Progenitor cell of endocrine pancreas (in vitro differentiated cells): Measurements from ENCODE around the gene ASPG. TPM values are rescaled to one million over a fixed set of nuclear protein-coding genes. Genes with fewer than 3 reads are reported as not detected.

Experiments used
- DNase-seq: peaks from one replicate; pipeline ENCODE4 v3.0.0; 2021; ENCODE audit warnings: low spot score; ENCODE audit not compliant: unreplicated experiment
- H3K27ac Mint-ChIP-seq: 2 replicates; pipeline ENCODE4 v1.8.0; 2021; ENCODE audit warnings: mild to moderate bottlenecking, moderate library complexity, mixed read lengths
- H3K27me3 Mint-ChIP-seq: 2 replicates; pipeline ENCODE4 v1.8.0; 2021; ENCODE audit warnings: mixed read lengths
- H3K36me3 Mint-ChIP-seq: 2 replicates; pipeline ENCODE4 v1.8.0; 2022; ENCODE audit warnings: mixed read lengths; ENCODE audit not compliant: insufficient read depth
- H3K4me1 Mint-ChIP-seq: 2 replicates; pipeline ENCODE4 v1.8.0; 2021; ENCODE audit warnings: low read depth, mixed read lengths
- H3K4me3 Mint-ChIP-seq: 2 replicates; pipeline ENCODE4 v1.8.0; 2021; ENCODE audit warnings: low read depth, mild to moderate bottlenecking, moderate library complexity, mixed read lengths
- H3K9me3 Mint-ChIP-seq: 2 replicates; pipeline ENCODE4 v1.8.0; 2021; ENCODE audit warnings: low read depth, mixed read lengths
- total RNA-seq: library from RNA; stranded (reverse); gene quantifications from 2 replicates; pipeline ENCODE4 v1.2.1, GENCODE V29; 2021
- TF ChIP-seq, protein P1 (sequence below): fragments of 200-600 bp; sonication (generic); IDR thresholded peaks from one replicate; pipeline ENCODE4 v1.5.0; 2021; ENCODE audit warnings: antibody characterized with exemption, mild to moderate bottlenecking; ENCODE audit not compliant: unreplicated experiment

ASPG gene
- total RNA-seq, 1 donor from 2014 or later, result not detected

DNA sequence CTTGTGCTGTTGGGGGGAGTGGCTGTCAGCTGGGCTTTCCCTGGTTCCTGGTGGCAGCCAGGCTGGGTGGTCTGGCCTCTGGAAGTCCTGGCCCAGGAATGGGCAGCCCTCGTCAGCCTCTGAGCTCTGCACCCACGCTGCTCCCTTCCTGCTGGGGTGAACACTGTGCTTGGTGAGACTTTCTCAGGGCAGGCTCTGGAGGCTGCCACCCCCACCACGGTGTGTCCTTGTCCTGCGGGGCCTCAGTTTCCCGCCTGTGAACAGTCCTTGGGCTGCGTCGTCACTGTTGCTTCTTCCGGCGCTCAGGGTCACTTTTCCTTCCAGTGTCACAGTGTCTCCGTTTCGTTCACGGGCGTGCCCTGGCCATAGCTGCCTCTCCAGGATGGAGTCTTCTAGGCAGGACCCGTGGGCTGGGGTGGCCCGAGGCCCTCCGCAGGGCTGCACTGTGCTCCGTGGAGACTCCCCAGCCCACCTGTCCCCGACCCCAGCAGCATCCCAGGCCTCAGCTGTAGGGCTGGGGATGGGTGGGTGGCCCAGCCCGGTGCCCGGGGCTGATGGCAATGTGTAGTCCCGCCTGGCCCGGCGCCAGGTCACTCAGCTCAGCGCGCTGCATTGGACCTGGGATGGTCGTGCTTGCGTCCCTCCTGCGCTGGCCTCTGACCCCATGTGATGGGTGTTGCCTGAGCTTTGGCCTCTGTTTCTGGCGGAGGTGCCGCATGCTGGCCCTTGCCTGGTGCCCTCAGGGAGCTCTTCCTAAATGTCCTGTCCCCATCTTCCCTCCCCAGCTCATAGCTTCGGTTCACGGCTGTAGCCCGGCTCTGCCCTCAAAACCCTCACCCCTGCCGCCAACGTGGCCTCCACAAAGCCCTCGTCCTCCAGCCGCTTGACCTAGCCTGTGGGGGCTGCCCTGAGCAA, 59.7 kb downstream of the ASPG start:
- H3K27ac Mint-ChIP-seq, result no peak overlapping the region
- peaks cover 12% of the 10 kb centered on the region for H3K4me1 Mint-ChIP-seq
- no peaks in the 10 kb centered on the region for H3K9me3 Mint-ChIP-seq
- H3K36me3 Mint-ChIP-seq, result no peaks in the 10 kb centered on the region
- peaks cover 29% of the 10 kb centered on the region for H3K27me3 Mint-ChIP-seq
- H3K4me3 Mint-ChIP-seq, result no peak overlapping the region
- TF ChIP-seq, protein P1, sequence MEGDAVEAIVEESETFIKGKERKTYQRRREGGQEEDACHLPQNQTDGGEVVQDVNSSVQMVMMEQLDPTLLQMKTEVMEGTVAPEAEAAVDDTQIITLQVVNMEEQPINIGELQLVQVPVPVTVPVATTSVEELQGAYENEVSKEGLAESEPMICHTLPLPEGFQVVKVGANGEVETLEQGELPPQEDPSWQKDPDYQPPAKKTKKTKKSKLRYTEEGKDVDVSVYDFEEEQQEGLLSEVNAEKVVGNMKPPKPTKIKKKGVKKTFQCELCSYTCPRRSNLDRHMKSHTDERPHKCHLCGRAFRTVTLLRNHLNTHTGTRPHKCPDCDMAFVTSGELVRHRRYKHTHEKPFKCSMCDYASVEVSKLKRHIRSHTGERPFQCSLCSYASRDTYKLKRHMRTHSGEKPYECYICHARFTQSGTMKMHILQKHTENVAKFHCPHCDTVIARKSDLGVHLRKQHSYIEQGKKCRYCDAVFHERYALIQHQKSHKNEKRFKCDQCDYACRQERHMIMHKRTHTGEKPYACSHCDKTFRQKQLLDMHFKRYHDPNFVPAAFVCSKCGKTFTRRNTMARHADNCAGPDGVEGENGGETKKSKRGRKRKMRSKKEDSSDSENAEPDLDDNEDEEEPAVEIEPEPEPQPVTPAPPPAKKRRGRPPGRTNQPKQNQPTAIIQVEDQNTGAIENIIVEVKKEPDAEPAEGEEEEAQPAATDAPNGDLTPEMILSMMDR, result no peak
- DNase-seq, result no peak

DNA sequence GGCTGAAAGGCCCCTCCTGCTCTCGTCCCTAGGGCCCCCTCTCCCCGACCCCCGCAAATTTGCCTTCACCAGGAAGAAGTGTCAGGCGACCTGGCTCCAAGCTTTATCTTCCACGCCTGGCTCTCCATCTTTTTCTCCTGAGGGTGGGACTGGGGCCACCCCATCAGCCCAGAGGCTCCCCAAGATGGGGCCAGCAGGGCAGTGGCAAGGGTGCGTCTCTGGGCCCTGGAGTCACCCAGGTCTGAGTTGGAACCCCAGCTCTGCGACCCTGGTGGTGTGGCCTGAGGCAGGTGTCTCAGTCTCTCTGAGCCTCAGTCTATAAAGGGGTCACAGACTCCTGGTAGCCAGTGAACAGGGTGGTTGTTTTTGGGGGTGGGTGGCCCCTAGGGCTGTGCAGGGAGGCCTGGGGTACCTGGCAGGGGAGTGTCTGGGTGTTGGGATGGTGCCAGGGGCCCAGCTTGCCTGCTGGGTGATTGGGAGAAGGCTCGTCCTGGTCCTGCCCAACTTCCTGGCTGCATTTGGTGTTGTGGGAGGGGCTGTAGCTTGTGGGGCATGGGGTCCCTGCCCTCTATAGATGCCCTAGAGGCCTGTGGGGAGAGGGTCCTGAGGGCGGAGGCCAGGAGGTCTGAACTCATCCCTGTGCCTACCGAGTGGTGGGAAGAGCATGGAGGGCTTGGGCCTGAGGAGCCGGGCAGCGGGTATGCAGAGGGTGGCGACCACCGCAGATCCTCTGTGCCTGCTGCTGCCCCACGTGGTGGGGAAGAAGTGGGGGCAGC, 60.5 kb downstream of the ASPG start:
- Mint-ChIP-seq H3K36me3 (no peaks in the 10 kb centered on the region), H3K27me3 (peaks cover 22% of the 10 kb centered on the region), H3K4me1 (peaks cover 12% of the 10 kb centered on the region), H3K27ac (no peak overlapping the region), H3K9me3 (no peaks in the 10 kb centered on the region), H3K4me3 (no peak overlapping the region)
- TF ChIP-seq, protein P1, result no peak
- no peak for DNase-seq

DNA sequence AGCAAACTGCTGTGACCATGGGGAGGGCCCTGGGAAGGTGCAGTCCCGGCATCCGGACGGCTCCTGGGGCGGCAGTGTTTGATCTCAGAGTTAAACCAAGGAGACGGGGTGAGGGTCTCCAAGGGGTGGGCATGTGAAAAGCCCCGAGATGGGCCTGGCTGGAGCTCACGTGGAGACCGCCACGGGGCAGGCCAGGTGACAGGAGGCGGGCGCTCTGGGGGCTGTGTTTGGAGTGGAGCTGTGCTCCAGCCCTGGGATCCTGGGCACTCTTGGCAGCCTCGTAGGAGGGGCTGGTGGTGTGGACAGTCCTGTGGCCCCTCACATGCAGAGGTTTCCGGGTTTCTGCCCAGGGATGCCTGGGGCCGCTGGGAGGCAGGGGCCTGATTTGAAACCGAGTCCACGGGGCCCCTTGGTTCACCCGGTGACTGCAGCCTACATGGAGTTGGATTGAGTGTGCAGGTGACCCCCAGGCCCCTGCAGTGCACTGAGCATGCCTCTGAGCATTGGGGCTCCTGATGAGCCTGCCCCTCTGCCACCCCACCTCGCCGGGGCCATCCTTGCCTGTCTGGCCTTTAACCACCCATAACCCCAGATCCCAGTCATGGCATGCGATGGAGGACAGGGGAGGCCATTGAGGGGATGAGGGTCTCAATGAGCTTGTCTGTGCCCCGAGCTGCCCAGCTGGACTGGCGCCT, 61.3 kb downstream of the ASPG start:
- no peaks in the 10 kb centered on the region for H3K36me3 Mint-ChIP-seq
- H3K4me3 Mint-ChIP-seq, result no peak overlapping the region
- DNase-seq, result no peak
- no peak overlapping the region for H3K27ac Mint-ChIP-seq
- H3K4me1 Mint-ChIP-seq, result peaks cover 12% of the 10 kb centered on the region
- peaks cover 17% of the 10 kb centered on the region for H3K27me3 Mint-ChIP-seq
- no peaks in the 10 kb centered on the region for H3K9me3 Mint-ChIP-seq
- TF ChIP-seq, protein P1, result no peak

DNA sequence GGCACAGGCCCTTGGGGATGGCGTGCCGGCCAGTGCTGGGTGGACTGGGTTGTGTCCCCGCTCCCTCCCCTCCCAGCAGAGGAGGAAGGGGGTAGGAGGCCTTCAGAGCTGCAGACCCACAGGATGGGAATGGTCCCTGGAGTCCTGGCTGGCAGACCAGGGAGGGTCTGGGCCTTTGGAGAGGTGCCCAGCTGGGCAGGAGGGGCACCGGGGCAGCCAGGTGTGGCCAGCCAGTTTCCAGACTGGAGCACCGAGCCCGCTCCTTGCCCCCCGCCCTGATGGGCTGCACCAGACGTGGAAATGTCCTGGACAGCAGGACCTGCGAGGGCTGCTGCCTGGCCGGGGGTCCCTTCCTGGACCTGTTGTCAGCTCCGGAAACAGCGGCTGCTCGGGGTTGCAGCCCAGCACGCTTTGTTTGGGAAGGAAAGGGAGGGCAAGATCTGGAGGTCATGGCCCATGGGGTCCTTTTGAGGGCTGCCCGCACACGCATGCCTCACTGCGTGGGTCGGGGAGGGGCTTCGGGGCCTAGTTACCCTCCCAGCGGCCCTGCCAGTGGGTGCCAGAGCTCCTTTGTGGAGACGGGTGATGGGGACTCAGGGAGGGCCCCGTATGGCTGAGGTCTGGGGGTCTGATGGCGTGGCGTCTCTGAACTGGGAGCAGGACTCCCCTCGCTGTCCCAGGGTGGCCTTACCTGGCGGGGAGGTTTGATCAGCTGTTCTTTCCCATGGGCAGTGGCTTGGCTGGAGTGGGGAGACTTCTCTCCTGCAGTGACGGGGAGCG, 62.0 kb downstream of the ASPG start:
- Mint-ChIP-seq H3K9me3 (no peaks in the 10 kb centered on the region), H3K4me1 (peaks cover 12% of the 10 kb centered on the region), H3K4me3 (no peak overlapping the region), H3K36me3 (no peaks in the 10 kb centered on the region), H3K27me3 (peaks cover 13% of the 10 kb centered on the region), H3K27ac (no peak overlapping the region)
- DNase-seq, result no peak
- TF ChIP-seq, protein P1, result no peak
